HFFc6 (cell line): ENCODE measurements around the gene WASF3. TPM values are rescaled to one million over a fixed set of nuclear protein-coding genes. Genes with fewer than 3 reads are reported as not detected.

Experiments used
- DNase-seq: peaks from one replicate; pipeline ENCODE4 v3.0.0-alpha.2; 2018
- H3K27ac Mint-ChIP-seq: 2 replicates; pipeline ENCODE4 v1.8.0; 2020; ENCODE audit warnings: mild to moderate bottlenecking, mixed read lengths
- H3K27me3 Mint-ChIP-seq: 2 replicates; pipeline ENCODE4 v1.8.0; 2021; ENCODE audit warnings: mild to moderate bottlenecking, moderate library complexity, mixed read lengths; ENCODE audit not compliant: insufficient read depth
- H3K36me3 Mint-ChIP-seq: 2 replicates; pipeline ENCODE4 v1.8.0; 2021; ENCODE audit warnings: low read depth, mixed read lengths
- H3K4me1 Mint-ChIP-seq: 2 replicates; pipeline ENCODE4 v1.8.0; 2020; ENCODE audit warnings: low read depth, mixed read lengths
- H3K4me3 Mint-ChIP-seq: 2 replicates; pipeline ENCODE4 v1.8.0; 2020; ENCODE audit warnings: mild to moderate bottlenecking, moderate library complexity, mixed read lengths
- H3K9me3 Mint-ChIP-seq: 2 replicates; pipeline ENCODE4 v1.8.0; 2020; ENCODE audit warnings: mild to moderate bottlenecking, mixed read lengths
- CTCF ChIP-seq: fragments of 200-600 bp; sonication (generic); IDR thresholded peaks from 2 replicates; pipeline ENCODE4 v1.5.0; 2021; ENCODE audit warnings: antibody characterized with exemption, mild to moderate bottlenecking
- total RNA-seq, 6 experiments: library from RNA; stranded (reverse); fragmentation: NEBNext Ultra II Directional; extraction: Animal tissue kit (Norgen Biotek cat#: 25700); gene quantifications; 2 replicates in 1 of 6; 3 replicates in 5 of 6; pipeline ENCODE4 v1.2.3, GENCODE V29; 2021

WASF3 gene
- total RNA-seq, 6 experiments from 2014 or later = 26.4 to 32.9 (median 28.2) TPM

- peak; percentile 100 for TF ChIP-seq CTCF
- peaks cover 6% of the 10 kb centered on the region; the same call in 1 of the 2 replicates for H3K36me3 Mint-ChIP-seq
- H3K9me3 Mint-ChIP-seq = no peaks in the 10 kb centered on the region
- peaks cover 21% of the 10 kb centered on the region for H3K4me1 Mint-ChIP-seq
- peak overlapping the region; percentile 57; the same call in 1 of the 2 replicates for H3K4me3 Mint-ChIP-seq
- H3K27me3 Mint-ChIP-seq = peaks cover 6% of the 10 kb centered on the region
- H3K27ac Mint-ChIP-seq = no peak overlapping the region
- peak; percentile 79 for DNase-seq
Observed at GRCh38 chr13:26698392-26699196, 141.1 kb downstream of the WASF3 start.

- Mint-ChIP-seq H3K27me3 (peaks cover 1% of the 10 kb centered on the region; the same call in 1 of the 2 replicates), H3K4me1 (peaks cover 16% of the 10 kb centered on the region), H3K36me3 (0 out of 2 replicates have a peak, but pooled peaks cover under 1% of the 10 kb centered on the region), H3K27ac (no peak overlapping the region), H3K4me3 (no peak overlapping the region), H3K9me3 (no peaks in the 10 kb centered on the region)
- TF ChIP-seq CTCF = no peak
- no peak for DNase-seq
Observed at GRCh38 chr13:26699197-26699490, 141.7 kb downstream of the WASF3 start.

DNA sequence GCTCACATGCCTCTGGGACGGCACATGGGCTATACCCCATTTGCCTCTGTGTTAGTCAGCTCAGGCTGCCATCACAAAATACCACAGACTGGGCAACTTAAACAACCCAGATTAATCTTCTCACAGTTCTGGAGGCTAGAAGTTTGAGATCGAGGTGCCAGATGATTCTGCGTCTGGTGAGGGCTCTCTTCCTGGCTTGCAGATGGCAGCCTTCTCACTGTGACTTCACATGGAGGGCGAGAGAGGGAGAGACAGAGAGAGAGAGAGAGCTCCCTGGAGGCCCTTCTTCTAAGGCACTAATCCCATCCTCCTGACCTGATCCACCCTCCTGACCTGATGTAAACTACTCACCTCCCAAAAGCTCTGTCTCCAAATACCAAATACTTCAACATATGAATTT lies 148.1 kb downstream of the WASF3 start:
- Mint-ChIP-seq H3K27ac (no peak overlapping the region), H3K36me3 (no peaks in the 10 kb centered on the region), H3K4me1 (no peaks in the 10 kb centered on the region), H3K9me3 (no peaks in the 10 kb centered on the region), H3K4me3 (no peak overlapping the region), H3K27me3 (peaks cover 19% of the 10 kb centered on the region)
- TF ChIP-seq CTCF = no peak
- no peak for DNase-seq

- H3K27me3 Mint-ChIP-seq = peaks cover 24% of the 10 kb centered on the region
- H3K4me3 Mint-ChIP-seq = no peak overlapping the region
- no peaks in the 10 kb centered on the region for H3K4me1 Mint-ChIP-seq
- H3K9me3 Mint-ChIP-seq = no peaks in the 10 kb centered on the region
- 0 out of 2 replicates have a peak, but pooled peaks have one; percentile 29 for TF ChIP-seq CTCF
- no peak overlapping the region for H3K27ac Mint-ChIP-seq
- DNase-seq = no peak
- H3K36me3 Mint-ChIP-seq = no peaks in the 10 kb centered on the region
Observed at GRCh38 chr13:26706381-26706780, 148.9 kb downstream of the WASF3 start.

DNA sequence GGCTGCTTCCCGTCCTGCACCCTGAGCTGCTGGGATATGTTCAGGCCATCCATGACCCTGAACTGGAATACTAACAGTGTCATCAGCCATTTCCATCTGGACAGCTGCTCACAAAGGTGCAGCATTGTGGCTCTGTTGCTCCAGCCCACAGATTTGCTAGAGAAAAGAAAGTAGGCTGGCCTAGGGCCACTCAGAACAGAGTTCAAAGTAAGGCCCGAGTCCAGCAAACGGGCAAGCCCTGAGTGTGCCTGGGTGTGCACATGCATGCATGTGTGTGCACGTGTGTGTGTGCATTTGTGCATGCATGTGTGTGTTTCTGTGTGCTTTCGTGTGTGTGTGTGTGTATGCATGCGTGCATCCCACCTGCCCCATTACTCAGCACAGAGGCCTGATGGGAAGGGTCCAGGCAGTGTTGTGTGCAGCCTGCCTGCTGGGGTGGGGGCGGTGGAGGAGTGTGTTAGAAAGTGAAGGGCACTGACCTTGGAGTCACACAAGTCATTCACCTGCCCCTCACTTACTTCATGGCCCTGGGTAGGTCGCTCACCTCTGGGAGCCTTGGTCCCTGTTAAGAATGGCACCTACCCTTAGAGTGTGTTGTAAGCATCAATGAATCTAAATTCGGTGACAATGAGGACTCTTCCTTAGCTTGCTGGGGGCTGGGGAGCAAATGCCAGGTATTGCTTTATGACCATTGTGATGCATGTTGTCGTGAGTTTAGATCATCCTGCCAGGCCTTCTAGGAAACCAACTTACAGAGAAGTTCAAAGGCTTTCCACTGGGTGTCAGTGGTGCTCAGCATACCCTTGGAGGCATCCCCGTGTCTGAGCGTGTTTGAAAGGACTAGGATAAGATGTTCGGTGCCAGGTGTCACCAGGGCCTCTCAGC lies 149.9 kb downstream of the WASF3 start:
- peak; percentile 76 for TF ChIP-seq CTCF
- Mint-ChIP-seq H3K4me3 (no peak overlapping the region), H3K4me1 (no peaks in the 10 kb centered on the region), H3K27ac (no peak overlapping the region), H3K36me3 (no peaks in the 10 kb centered on the region), H3K27me3 (peaks cover 24% of the 10 kb centered on the region), H3K9me3 (peaks cover 3% of the 10 kb centered on the region; the same call in 1 of the 2 replicates)
- DNase-seq = peak; percentile 43
